Measurements from ENCODE around the gene RAP1GAP. TPM values are rescaled to one million over a fixed set of nuclear protein-coding genes. Genes with fewer than 3 reads are reported as not detected.

Gene RAP1GAP
- total and polyA plus RNA-seq, 9 of the 15 experiments (the other 6 are each of a cell fraction or from before 2014, with no cell fraction given): 0.29 to 30.2 (median 19.2) TPM

- no peak for TF ChIP-seq ZNF3 (CRISPR knock-in tag; IDR thresholded peaks at IDR 0.05)
- TF ChIP-seq TRIM24 (IDR thresholded peaks at IDR 0.05): no peak
- TF ChIP-seq JUND (IDR thresholded peaks at IDR 0.05; ENCODE audit: borderline replicate concordance, low read depth, low read length): no peak
- TF ChIP-seq JUND (tag; IDR thresholded peaks at IDR 0.05; ENCODE audit: borderline replicate concordance, low read depth, low read length): no peak; the same call in 2 of the 3 replicates
- TF ChIP-seq ETV5 (CRISPR knock-in tag; IDR thresholded peaks at IDR 0.05; ENCODE audit: low read depth): no peak
- TF ChIP-seq YY1 (IDR thresholded peaks at IDR 0.05; ENCODE audit: borderline replicate concordance in 1 of 3, control insufficient read depth in 1 of 3, extremely low read depth in 1 of 3, insufficient read depth in 3 of 3, insufficient read length in 1 of 3, insufficient replicate concordance in 2 of 3, low read depth in 1 of 3, low read length in 2 of 3): peak in 2 of 3 experiments; percentile 65 to 86
- TF ChIP-seq CHD4 (IDR thresholded peaks at IDR 0.05; ENCODE audit: insufficient read depth, insufficient replicate concordance, low read depth, low read length, poor library complexity, severe bottlenecking): no peak
- no peak for TF ChIP-seq SMAD2 (IDR thresholded peaks at IDR 0.05; ENCODE audit: low read depth, low read length)
- TF ChIP-seq POU5F1 (IDR thresholded peaks at IDR 0.05; ENCODE audit: borderline replicate concordance, low read depth, low read length, partially characterized antibody): no peak
- peak; percentile 100 for TF ChIP-seq HDGF (IDR thresholded peaks at IDR 0.05)
- TF ChIP-seq SIN3A (IDR thresholded peaks at IDR 0.05; ENCODE audit: borderline replicate concordance in 2 of 2, control insufficient read depth in 1 of 2, low read depth in 2 of 2, low read length in 2 of 2): no peak
- TF ChIP-seq E2F5 (CRISPR knock-in tag; IDR thresholded peaks at IDR 0.05): no peak
- TF ChIP-seq ARID4B (CRISPR knock-in tag; IDR thresholded peaks at IDR 0.05): peak; percentile 50; the same call in 1 of the 2 replicates
- peak in 1 of 2 experiments; percentile 65; a peak in 2 of 4 replicates for TF ChIP-seq SRF (CRISPR knock-in tag; IDR thresholded peaks at IDR 0.05)
- TF ChIP-seq GABPA (tag; conservative IDR thresholded peaks at IDR 0.05; ENCODE audit: low read depth): no peak
- TF ChIP-seq POLR2B (IDR thresholded peaks at IDR 0.05; ENCODE audit: low read depth, partially characterized antibody): peak; percentile 84
- TF ChIP-seq THRA (IDR thresholded peaks at IDR 0.05): no peak
Measured at GRCh38 chr1:21607549-21608529, 61.3 kb downstream of the RAP1GAP start (continued).

All from K562 (cell line).